NCI-H2227 (cell line): Measurements from ENCODE around the gene TMEM181.

Experiments
- DNase-seq: peaks from one replicate; lab custom pipeline; 2025; ENCODE audit not compliant: unreplicated experiment; lab: John Stamatoyannopoulos, UW

The TMEM181 gene

GRCh38 chr6:158684311-158684710, 124.4 kb downstream of the TMEM181 start:
- no peak for DNase-seq

- no peak for DNase-seq
These were observed 124.9 kb downstream of the TMEM181 start for GRCh38 chr6:158684745-158685324.
